HG03066 (cell line): ENCODE measurements around the gene PRKN.

Source experiments
- ATAC-seq: cut with Tn5 transposase; IDR thresholded peaks from one replicate; pipeline ENCODE4 v1.9.1; 2021; ENCODE audit warnings: low read depth; ENCODE audit not compliant: unreplicated experiment

Gene PRKN

GRCh38 chr6:161660666-161661571 lies 1066.6 kb downstream of the PRKN start:
- ATAC-seq = no peak

- no peak for ATAC-seq
Measured at GRCh38 chr6:161658211-161658610, 1069.4 kb downstream of the PRKN start.

GRCh38 chr6:161654209-161654608 lies 1073.4 kb downstream of the PRKN start:
- ATAC-seq = no peak

- ATAC-seq = no peak
Measured at GRCh38 chr6:161651949-161652348, 1075.6 kb downstream of the PRKN start.

GRCh38 chr6:161649841-161650240 lies 1077.7 kb downstream of the PRKN start:
- no peak for ATAC-seq

GRCh38 chr6:161649068-161649467 lies 1078.5 kb downstream of the PRKN start:
- no peak for ATAC-seq

- no peak for ATAC-seq
Measured at GRCh38 chr6:161647234-161647633, 1080.3 kb downstream of the PRKN start.

GRCh38 chr6:161644521-161644920 lies 1083.0 kb downstream of the PRKN start:
- ATAC-seq = no peak

- ATAC-seq = no peak
Measured at GRCh38 chr6:161641175-161641574, 1086.4 kb downstream of the PRKN start.

- no peak for ATAC-seq
Measured at GRCh38 chr6:161639772-161640171, 1087.8 kb downstream of the PRKN start.

GRCh38 chr6:161637658-161638057 lies 1089.9 kb downstream of the PRKN start:
- no peak for ATAC-seq

- ATAC-seq = no peak
Measured at GRCh38 chr6:161636882-161637430, 1090.6 kb downstream of the PRKN start.

- ATAC-seq = no peak
Measured at GRCh38 chr6:161635975-161636374, 1091.6 kb downstream of the PRKN start.

- ATAC-seq = no peak
Measured at GRCh38 chr6:161634916-161635315, 1092.7 kb downstream of the PRKN start.

- no peak for ATAC-seq
Measured at GRCh38 chr6:161631676-161632194, 1095.8 kb downstream of the PRKN start.

- no peak for ATAC-seq
Measured at GRCh38 chr6:161630674-161631073, 1096.9 kb downstream of the PRKN start.

GRCh38 chr6:161626132-161626676 lies 1101.4 kb downstream of the PRKN start:
- no peak for ATAC-seq

- no peak for ATAC-seq
Measured at GRCh38 chr6:161624111-161624510, 1103.5 kb downstream of the PRKN start.

GRCh38 chr6:161622779-161623178 lies 1104.8 kb downstream of the PRKN start:
- ATAC-seq = no peak

GRCh38 chr6:161618831-161619454 lies 1108.6 kb downstream of the PRKN start:
- no peak for ATAC-seq

- no peak for ATAC-seq
Measured at GRCh38 chr6:161613711-161614110, 1113.9 kb downstream of the PRKN start.
